Stimulated activated CD8-positive, alpha-beta memory T cell treated with anti-CD3 and anti-CD28 coated beads, Interleukin-7, amount 100 ng/mL, for 4 hours (primary cell): Measurements from ENCODE around the gene GZMB.
"Not testable (repeated sequence)": the region's sequence is repeated elsewhere in the genome, so short reads cannot be mapped to it uniquely, and the experiment has no call there.

Experiments used
- DNase-seq, 2 donors: peaks; one replicate each; pipeline ENCODE4 v3.0.0-alpha.2; 2020; ENCODE audit warnings: low read depth in 2 of 2

Gene GZMB

GRCh38 chr14:24631749-24632335 lies 2.1 kb downstream of the GZMB start:
- DNase-seq, result no peak

DNA sequence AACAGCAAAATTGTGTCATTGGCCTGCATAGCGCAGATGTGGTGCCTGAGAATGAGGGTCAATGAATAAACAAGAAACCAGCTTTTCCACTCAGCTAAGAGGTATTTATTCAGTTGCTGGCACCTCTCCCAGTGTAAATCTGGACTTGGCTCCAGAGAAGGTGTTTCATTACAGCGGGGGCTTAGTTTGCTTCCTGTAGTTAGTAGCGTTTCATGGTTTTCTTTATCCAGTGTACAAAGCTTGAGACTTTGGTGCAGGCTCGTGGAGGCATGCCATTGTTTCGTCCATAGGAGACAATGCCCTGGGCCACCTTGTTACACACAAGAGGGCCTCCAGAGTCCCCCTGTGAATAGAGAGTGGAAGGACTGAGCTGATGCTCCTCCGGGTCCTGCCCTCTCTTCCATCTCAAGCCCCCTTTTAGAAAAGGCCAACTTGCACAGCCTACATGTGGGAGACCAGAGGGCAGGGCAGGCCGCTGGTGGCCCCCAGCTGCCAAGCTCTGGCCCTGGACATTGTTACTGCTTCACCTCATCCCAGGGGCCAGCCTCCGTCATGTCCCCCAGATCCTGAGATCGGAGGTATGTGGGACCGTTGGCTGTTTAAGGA lies 3.0 kb downstream of the GZMB start:
- no peak for DNase-seq

DNA sequence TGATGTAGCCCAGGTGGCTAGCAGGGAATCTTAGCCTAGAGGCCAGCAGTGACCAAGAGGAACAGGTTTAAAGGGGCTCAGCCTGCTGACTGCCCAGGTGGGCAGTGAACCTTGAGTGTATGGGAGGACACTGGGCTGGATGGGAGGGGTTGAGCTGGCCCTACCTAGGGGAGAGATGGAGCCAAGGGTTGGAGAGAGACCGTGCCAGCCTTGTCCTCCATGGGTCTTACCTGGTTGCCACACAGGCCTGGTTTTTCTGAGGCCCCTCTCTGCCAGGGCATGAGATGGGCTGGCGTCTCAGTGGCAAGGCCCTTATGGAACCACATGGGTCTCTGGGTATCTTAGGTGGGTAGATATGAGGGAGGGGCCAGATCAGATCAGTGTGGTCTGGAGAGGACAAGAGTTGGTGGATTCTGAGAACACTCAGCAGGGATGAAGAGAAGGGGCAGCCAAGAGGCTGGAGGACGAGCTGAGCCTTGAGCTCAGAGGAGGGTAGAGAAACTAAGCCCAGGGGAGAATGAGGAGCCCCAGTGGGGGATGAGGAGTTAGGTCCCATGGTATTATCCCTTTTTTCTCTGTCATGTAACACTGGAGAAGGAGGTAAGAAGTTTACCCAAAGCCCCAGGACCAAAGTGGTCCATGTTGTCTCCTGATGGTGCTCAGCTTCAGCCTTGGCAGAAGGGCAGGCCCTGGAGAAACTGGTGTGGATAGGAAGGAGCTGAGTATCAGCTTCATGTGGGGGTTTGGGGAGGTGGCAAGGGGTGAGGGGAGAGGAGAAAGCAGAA lies 3.7 kb downstream of the GZMB start:
- no peak for DNase-seq

DNA sequence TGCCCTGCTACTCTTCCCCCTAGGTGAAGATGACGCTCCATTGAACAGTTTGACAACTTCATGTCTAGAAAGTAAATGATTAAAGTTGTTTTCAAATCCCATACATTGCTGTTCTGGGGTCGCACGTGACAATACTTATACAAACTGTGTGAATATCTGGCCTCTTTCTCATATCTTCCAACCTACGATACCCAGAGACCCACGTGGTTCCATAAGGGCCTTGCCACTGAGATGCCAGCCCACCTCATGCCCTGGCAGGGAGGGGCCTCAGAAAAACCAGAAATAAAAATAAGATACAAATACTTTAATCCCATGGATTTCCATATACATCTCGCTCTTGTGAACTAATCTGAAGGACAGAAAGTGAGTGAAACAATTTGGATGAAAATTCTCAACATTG lies 4.5 kb downstream of the GZMB start:
- DNase-seq, result no peak

GRCh38 chr14:24613747-24614146 lies 20.2 kb downstream of the GZMB start:
- no peak for DNase-seq

DNA sequence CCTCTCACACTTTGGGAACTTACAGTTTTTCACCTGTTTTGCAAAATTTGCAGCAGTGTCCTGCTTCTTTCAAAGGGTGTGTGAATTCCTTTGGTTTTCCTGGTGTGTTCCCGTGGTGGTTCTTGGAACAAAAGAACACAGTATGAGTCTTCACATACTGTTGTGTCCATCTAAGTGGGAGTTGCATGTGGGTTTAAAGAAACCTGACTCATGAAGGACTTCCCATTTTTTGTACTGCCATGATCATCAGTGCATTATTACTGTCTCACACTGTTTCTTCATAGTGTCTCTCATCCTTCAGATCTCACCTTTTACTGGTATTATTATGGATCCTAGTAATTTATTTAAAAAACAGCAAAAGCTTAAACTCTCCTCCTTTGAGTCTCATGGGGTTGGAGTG lies 20.7 kb downstream of the GZMB start:
- DNase-seq, result no peak

- no peak for DNase-seq
Measured at GRCh38 chr14:24612196-24612595, 21.8 kb downstream of the GZMB start.

- no peak for DNase-seq
Measured at GRCh38 chr14:24609655-24610344, 24.2 kb downstream of the GZMB start, which contains the start of gene GZMH. TSS of gene GZMH (minus strand) at chr14:24609685. CDS start at chr14:24609613, 72 bp downstream.

GRCh38 chr14:24607635-24608514 lies 26.1 kb downstream of the GZMB start:
- no peak for DNase-seq

DNA sequence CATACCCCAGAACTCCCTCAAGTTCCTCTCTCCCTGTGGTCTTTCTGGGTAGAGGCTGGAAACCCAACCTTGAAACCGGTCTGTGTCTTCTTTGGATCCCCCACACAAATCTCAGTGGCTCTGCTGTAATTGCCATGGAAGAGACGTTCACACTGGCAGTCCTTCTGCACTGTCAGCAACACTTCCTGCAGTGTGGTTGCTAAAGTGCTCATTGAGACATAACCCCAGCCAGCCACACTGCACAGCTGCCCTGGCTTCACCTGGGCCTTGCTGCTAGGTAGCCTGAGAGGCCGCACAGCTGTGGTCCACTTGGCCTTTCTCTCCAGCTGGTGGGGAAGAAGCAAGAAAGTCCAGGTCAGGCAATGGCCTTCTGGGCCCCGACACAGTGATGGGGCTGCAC lies 26.9 kb downstream of the GZMB start:
- no peak for DNase-seq

GRCh38 chr14:24606297-24606696 lies 27.7 kb downstream of the GZMB start:
- DNase-seq, result no peak

- DNase-seq, result peak; percentile 54 to 64
Measured at GRCh38 chr14:24605435-24606190, 28.4 kb downstream of the GZMB start.

- no peak for DNase-seq
Measured at GRCh38 chr14:24597403-24597802, 36.6 kb downstream of the GZMB start.

DNA sequence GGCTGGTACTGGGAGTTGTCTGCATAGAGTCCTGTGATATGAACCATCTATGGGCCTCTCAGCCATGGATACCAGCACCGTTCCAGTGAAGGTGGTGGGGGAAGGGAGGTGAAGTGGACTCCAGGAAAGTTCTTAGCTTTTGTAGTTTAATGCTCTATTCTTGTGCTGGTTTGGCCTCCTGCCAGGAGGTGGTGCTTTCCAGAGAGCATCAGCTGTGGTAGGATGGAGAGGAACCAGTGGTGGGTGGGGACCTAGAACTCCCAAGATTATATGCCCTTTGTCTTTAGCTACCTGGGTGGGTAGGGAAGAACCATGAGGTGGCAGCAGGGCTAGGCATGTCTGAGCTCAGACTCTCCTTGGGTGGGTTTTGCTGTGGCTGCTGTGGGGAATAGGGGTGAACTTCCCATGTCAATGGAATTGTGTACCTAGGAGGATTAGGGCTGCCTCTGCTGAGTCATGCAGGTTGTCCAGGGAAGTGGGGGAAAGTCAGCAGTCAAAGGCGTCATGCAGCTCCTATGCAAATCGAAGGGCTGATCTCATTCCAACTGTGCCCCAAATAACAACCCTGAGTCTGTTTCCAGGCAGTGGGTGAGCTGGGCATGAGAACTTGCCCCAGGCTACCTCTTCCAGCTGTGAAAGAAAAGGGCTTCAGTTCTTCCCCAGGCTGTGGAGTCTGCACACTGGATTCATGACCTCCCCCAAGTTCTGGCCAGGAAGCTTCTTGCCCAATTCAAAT lies 38.7 kb downstream of the GZMB start:
- no peak for DNase-seq

- not testable (repeated sequence) for DNase-seq
Measured at GRCh38 chr14:24591004-24591403, 43.0 kb downstream of the GZMB start.

DNA sequence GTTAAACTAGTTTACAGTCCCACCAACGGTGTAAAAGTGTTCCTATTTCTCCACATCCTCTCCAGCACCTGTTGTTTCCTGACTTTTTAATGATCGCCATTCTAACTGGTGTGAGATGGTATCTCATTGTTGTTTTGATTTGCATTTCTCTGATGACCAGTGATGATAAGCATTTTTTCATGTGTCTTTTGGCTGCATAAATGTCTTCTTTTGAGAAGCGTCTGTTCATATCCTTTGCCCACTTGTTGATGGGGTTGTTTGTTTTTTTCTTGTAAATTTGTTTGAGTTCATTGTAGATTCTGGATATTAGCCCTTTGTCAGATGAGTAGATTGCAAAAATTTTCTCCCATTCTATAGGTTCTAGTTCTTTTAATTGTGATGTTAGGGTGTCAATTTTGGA lies 49.6 kb downstream of the GZMB start:
- not testable (repeated sequence) for DNase-seq
